H1 (cell line): ENCODE measurements around the gene SMIM8. TPM values are rescaled to one million over a fixed set of nuclear protein-coding genes. Genes with fewer than 3 reads are reported as not detected.

Source experiments
- CTCF ChIA-PET: fragments of 300-600 bp; sonication (Branson Sonifier 250); formaldehyde crosslinking; loops from one replicate; lab custom pipeline; 2021; ENCODE audit not compliant: partially characterized antibody; lab: Charles Lee
- POLR2A ChIA-PET: fragments of 300-600 bp; sonication (Branson Sonifier 250); formaldehyde crosslinking; loops from one replicate; lab custom pipeline; 2021; ENCODE audit warnings: inconsistent platforms; ENCODE audit not compliant: partially characterized antibody; lab: Charles Lee
- DNase-seq, 2 experiments: peaks; one replicate each; pipeline versions ENCODE4 v3.0.0 to v3.0.0-alpha.2; 2010 to 2022; ENCODE audit warnings: low spot score in 2 of 2, low read depth in 1 of 2, mixed read lengths in 1 of 2
- FAIRE-seq: peaks from 2 replicates; lab custom pipeline; 2011; peaks lifted over from hg19 to GRCh38; lab: Jason Lieb, UNC
- H2AFZ ChIP-seq: 2 replicates; pipeline ENCODE4 v1.8.1; 2012; ENCODE audit warnings: low read length, inconsistent platforms
- H2AK5ac ChIP-seq: 2 replicates; pipeline ENCODE4 v1.6.1; 2013; ENCODE audit warnings: low read depth, low read length
- H2BK120ac ChIP-seq: replicated peaks from 2 replicates; pipeline ENCODE3; 2013; ENCODE audit warnings: low read depth, low read length, inconsistent platforms
- H2BK12ac ChIP-seq: 2 replicates; pipeline ENCODE4 v1.6.1; 2013; ENCODE audit warnings: low read depth, low read length
- H2BK15ac ChIP-seq: 2 replicates; pipeline ENCODE4 v1.6.1; 2013; ENCODE audit warnings: low read length
- H2BK20ac ChIP-seq: 2 replicates; pipeline ENCODE4 v1.6.1; 2013; ENCODE audit warnings: low read length
- H2BK5ac ChIP-seq: 2 replicates; pipeline ENCODE4 v1.6.1; 2013; ENCODE audit warnings: low read depth, low read length
- H3K14ac ChIP-seq: 2 replicates; pipeline ENCODE4 v1.6.1; 2013; ENCODE audit warnings: inconsistent platforms; ENCODE audit not compliant: insufficient read length
- H3K18ac ChIP-seq: 2 replicates; pipeline ENCODE4 v1.6.1; 2013; ENCODE audit warnings: low read length; ENCODE audit errors: extremely low read depth
- H3K23ac ChIP-seq: 2 replicates; pipeline ENCODE4 v1.6.1; 2013; ENCODE audit warnings: inconsistent platforms; ENCODE audit not compliant: insufficient read length
- H3K23me2 ChIP-seq: 2 replicates; pipeline ENCODE4 v1.6.1; 2013; ENCODE audit warnings: low read depth, low read length
- H3K27ac ChIP-seq: 2 replicates; pipeline ENCODE4 v1.6.1; 2011; ENCODE audit warnings: low read depth, low read length, inconsistent platforms
- H3K27me3 ChIP-seq, 4 experiments: replicated peaks in 1 of 4; 1 replicate in 1 of 4; 2 replicates in 3 of 4; pipeline versions ENCODE4 v1.6.1 to v1.8.1; 2011 to 2013; ENCODE audit warnings: low read length in 3 of 4, mild to moderate bottlenecking in 3 of 4, inconsistent platforms in 2 of 4, mixed read lengths in 2 of 4, moderate library complexity in 1 of 4; ENCODE audit not compliant: control insufficient read depth in 3 of 4, insufficient read depth in 3 of 4; ENCODE audit errors: extremely low read depth in 1 of 4
- H3K36me3 ChIP-seq, 4 experiments: 2 replicates each; pipeline versions ENCODE4 v1.6.1 to v1.8.1; 2011 to 2013; ENCODE audit warnings: mild to moderate bottlenecking in 4 of 4, low read length in 3 of 4, moderate library complexity in 2 of 4, control low read depth in 1 of 4, inconsistent platforms in 1 of 4; ENCODE audit not compliant: insufficient read depth in 4 of 4, control insufficient read depth in 2 of 4
- H3K4ac ChIP-seq: replicated peaks from 2 replicates; pipeline ENCODE3; 2013; ENCODE audit warnings: low read length, low read depth, mixed read lengths, inconsistent platforms; ENCODE audit not compliant: insufficient read length
- H3K4me1 ChIP-seq, 4 experiments: replicated peaks in 1 of 4; 1 replicate in 1 of 4; 2 replicates in 3 of 4; pipeline versions ENCODE4 v1.6.1 to v1.8.1; 2011 to 2013; ENCODE audit warnings: low read length in 3 of 4, inconsistent platforms in 2 of 4, mixed read lengths in 1 of 4; ENCODE audit not compliant: insufficient read depth in 4 of 4, control insufficient read depth in 3 of 4
- H3K4me2 ChIP-seq, 2 experiments: 2 replicates each; pipeline versions ENCODE4 v1.6.1 to v1.8.1; 2011 to 2013; ENCODE audit warnings: low read depth in 2 of 2, low read length in 2 of 2, control low read depth in 1 of 2, inconsistent platforms in 1 of 2, mild to moderate bottlenecking in 1 of 2; ENCODE audit not compliant: insufficient read depth in 1 of 2
- H3K4me3 ChIP-seq, 4 experiments: fragments of 200-600, 300-600 bp in 1 of 4; sonication (generic), shearing (Covaris generic), sonication (Bioruptor Twin) in 1 of 4; 2 replicates each; pipeline versions ENCODE4 v1.5.1 to v1.8.1; 2011 to 2016; ENCODE audit warnings: low read length in 4 of 4, low read depth in 3 of 4, control low read depth in 2 of 4, inconsistent platforms in 2 of 4, mild to moderate bottlenecking in 2 of 4, mixed read lengths in 1 of 4, moderate library complexity in 1 of 4; ENCODE audit not compliant: insufficient read depth in 2 of 4; ENCODE audit errors: extremely low read depth in 1 of 4
- H3K56ac ChIP-seq: replicated peaks from 2 replicates; pipeline ENCODE3; 2013; ENCODE audit warnings: low read depth, mild to moderate bottlenecking, mixed read lengths, low read length, inconsistent platforms; ENCODE audit not compliant: insufficient read length
- H3K79me1 ChIP-seq: 2 replicates; pipeline ENCODE4 v1.6.1; 2013; ENCODE audit warnings: low read depth, low read length, control low read depth
- H3K79me2 ChIP-seq, 2 experiments: 2 replicates each; pipeline versions ENCODE4 v1.6.1 to v1.8.1; 2012 to 2013; ENCODE audit warnings: low read length in 2 of 2, mild to moderate bottlenecking in 2 of 2, inconsistent platforms in 1 of 2; ENCODE audit not compliant: insufficient read depth in 2 of 2, control insufficient read depth in 1 of 2
- H3K9ac ChIP-seq, 4 experiments: replicated peaks in 1 of 4; 1 replicate in 1 of 4; 2 replicates in 3 of 4; pipeline versions ENCODE4 v1.6.1 to v1.8.1; 2011 to 2013; ENCODE audit warnings: low read depth in 3 of 4, low read length in 3 of 4, control low read depth in 2 of 4, mild to moderate bottlenecking in 2 of 4, moderate library complexity in 2 of 4, inconsistent platforms in 1 of 4; ENCODE audit errors: extremely low read depth in 1 of 4
- H3K9me3 ChIP-seq, 2 experiments: 2 replicates each; pipeline versions ENCODE4 v1.6.1 to v1.8.1; 2012 to 2013; ENCODE audit warnings: mild to moderate bottlenecking in 2 of 2, moderate library complexity in 2 of 2, control low read depth in 1 of 2, inconsistent platforms in 1 of 2, low read depth in 1 of 2, low read length in 1 of 2, mixed read lengths in 1 of 2; ENCODE audit not compliant: insufficient read depth in 2 of 2
- H4K20me1 ChIP-seq, 2 experiments: replicated peaks in 1 of 2; 2 replicates each; pipeline versions ENCODE3 to v1.8.1; 2011 to 2013; ENCODE audit warnings: inconsistent platforms in 2 of 2, low read length in 2 of 2, mild to moderate bottlenecking in 1 of 2; ENCODE audit not compliant: insufficient read depth in 2 of 2, control insufficient read depth in 1 of 2
- H4K5ac ChIP-seq: 2 replicates; pipeline ENCODE4 v1.6.1; 2013; ENCODE audit warnings: low read length, low read depth, mixed read lengths, inconsistent platforms; ENCODE audit not compliant: insufficient read length
- H4K8ac ChIP-seq: 2 replicates; pipeline ENCODE4 v1.8.0; 2013; ENCODE audit warnings: mild to moderate bottlenecking, moderate library complexity, low read length, inconsistent platforms; ENCODE audit not compliant: insufficient read depth; ENCODE audit errors: extremely low read depth
- H4K91ac ChIP-seq: replicated peaks from 2 replicates; pipeline ENCODE3; 2013; ENCODE audit warnings: low read length, mixed read lengths, inconsistent platforms; ENCODE audit not compliant: insufficient read length
- BACH1 ChIP-seq: IDR thresholded peaks from 2 replicates; pipeline ENCODE4 v1.6.1; 2012; ENCODE audit warnings: low read length, improper control_type of control experiment
- CREB1 ChIP-seq: IDR thresholded peaks from 2 replicates; pipeline ENCODE4 v1.6.1; 2012; ENCODE audit warnings: inconsistent platforms
- EZH2 ChIP-seq: fragments of 200-600 bp; sonication (generic); IDR thresholded peaks from 2 replicates; pipeline ENCODE4 v1.7.1; 2012; ENCODE audit warnings: low read depth, mild to moderate bottlenecking, moderate library complexity, low read length, inconsistent platforms; ENCODE audit not compliant: severe bottlenecking
- FOSL1 ChIP-seq: IDR thresholded peaks from 2 replicates; pipeline ENCODE4 v1.6.1; 2011; ENCODE audit warnings: mild to moderate bottlenecking, low read depth, low read length, moderate library complexity; ENCODE audit not compliant: insufficient read depth
- GABPA ChIP-seq: IDR thresholded peaks from 2 replicates; pipeline ENCODE4 v1.6.1; 2011; ENCODE audit warnings: mild to moderate bottlenecking, low read length, moderate library complexity, borderline replicate concordance; ENCODE audit not compliant: insufficient read depth
- KDM4A ChIP-seq: IDR thresholded peaks from one replicate; pipeline ENCODE4 v1.7.1; 2012; ENCODE audit warnings: low read depth, mild to moderate bottlenecking, moderate library complexity, low read length, inconsistent platforms; ENCODE audit not compliant: severe bottlenecking
- RBBP5 ChIP-seq: IDR thresholded peaks from 2 replicates; pipeline ENCODE4 v1.7.1; 2012; ENCODE audit warnings: low read depth, mild to moderate bottlenecking, inconsistent platforms, low read length, moderate library complexity, borderline replicate concordance
- RNF2 ChIP-seq: fragments of 200-900, 300-1000 bp; sonication (generic); IDR thresholded peaks from 2 replicates; pipeline ENCODE4 v1.7.1; 2016; ENCODE audit warnings: borderline replicate concordance, low read depth, mild to moderate bottlenecking, antibody characterized with exemption, low read length; ENCODE audit not compliant: poor library complexity, severe bottlenecking; ENCODE audit errors: missing control alignments
- RXRA ChIP-seq: IDR thresholded peaks from 2 replicates; pipeline ENCODE4 v1.6.1; 2011; ENCODE audit warnings: low read depth, mild to moderate bottlenecking, low read length, moderate library complexity; ENCODE audit not compliant: insufficient read depth
- SIN3A ChIP-seq, 2 experiments: IDR thresholded peaks in 1 of 2; conservative IDR thresholded peaks in 1 of 2; 2 replicates each; pipeline ENCODE4 v1.6.1; 2011 to 2012; ENCODE audit warnings: low read length in 2 of 2, improper control_type of control experiment in 1 of 2, low read depth in 1 of 2, mild to moderate bottlenecking in 1 of 2
- SIRT6 ChIP-seq: IDR thresholded peaks from one replicate; pipeline ENCODE4 v1.7.1; 2012; ENCODE audit warnings: low read length, inconsistent platforms
- SP2 ChIP-seq: IDR thresholded peaks from 2 replicates; pipeline ENCODE4 v1.6.1; 2012; ENCODE audit warnings: mild to moderate bottlenecking, low read length, inconsistent platforms
- TAF1 ChIP-seq: IDR thresholded peaks from 2 replicates; pipeline ENCODE4 v1.6.1; 2011; ENCODE audit warnings: mild to moderate bottlenecking, low read depth, low read length
- TBP ChIP-seq: IDR thresholded peaks from 2 replicates; pipeline ENCODE4 v1.6.1; 2011; ENCODE audit warnings: low read depth, low read length, improper control_type of control experiment
- TCF12 ChIP-seq: IDR thresholded peaks from 2 replicates; pipeline ENCODE4 v1.6.1; 2011; ENCODE audit warnings: low read depth, mild to moderate bottlenecking, low read length
- WGBS, 2 experiments: shearing (Covaris generic) in 1 of 2; methylation state at CpG; one replicate each; pipeline versions ENCODE4 v1.1.6 to v1.1.7; 2013 to 2015; ENCODE audit warnings: low lambda C conversion rate in 2 of 2, mixed read lengths in 2 of 2, inconsistent platforms in 1 of 2, low coverage in 1 of 2, missing lambda C conversion rate in 1 of 2; ENCODE audit not compliant: insufficient replicate concordance in 2 of 2, insufficient coverage in 1 of 2, insufficient read length in 1 of 2; ENCODE audit errors: extremely low coverage in 1 of 2, missing lambda C conversion rate in 1 of 2; 5-methylcytosine and 5-hydroxymethylcytosine counted together
- polyA plus RNA-seq, 7 experiments: library from polyadenylated mRNA; depleted of rRNA in 3 of 7; stranded (reverse) in 5 of 7; unstranded in 2 of 7; fragments of >200 nt in 5 of 7; fragments of 200-250 nt in 2 of 7; gene quantifications; 1 replicate in 5 of 7; 2 replicates in 1 of 7; 4 replicates in 1 of 7; pipeline versions ENCODE4 v1.2.1 to v1.2.3, GENCODE V29; 2011 to 2013; ENCODE audit warnings: missing spikeins in 2 of 7, mixed read lengths in 2 of 7
- total RNA-seq: library from RNA; stranded (reverse); fragmentation: NEBNext Ultra II Directional; extraction: Animal tissue kit (Norgen Biotek cat#: 25700); gene quantifications from 2 replicates; pipeline ENCODE4 v1.2.1, GENCODE V29; 2021

The SMIM8 gene
- total and polyA plus RNA-seq, 2 of the 8 experiments (the other 6 are each of a cell fraction or from before 2014, with no cell fraction given): 3.0 to 10.7 TPM

- WGBS, 2 experiments: 79% methylated on average over 1 of the region's 1 CpG; no CpG with 5 or more reads in 1 of the 2 experiments
- H3K79me2 ChIP-seq: no peaks in the 10 kb centered on the region
- no peaks in the 10 kb centered on the region for H3K9me3 ChIP-seq
- no peak overlapping the region for H3K9ac ChIP-seq
- H4K20me1 ChIP-seq: no peaks in the 10 kb centered on the region
- H3K4me2 ChIP-seq: no peak overlapping the region
- no peak overlapping the region for H2BK15ac ChIP-seq
- H3K14ac ChIP-seq: no peak overlapping the region
- H4K91ac ChIP-seq: no peak overlapping the region
- no peak overlapping the region for H3K4me3 ChIP-seq
- H2BK12ac ChIP-seq: no peak overlapping the region
- no peaks in the 10 kb centered on the region for H3K27me3 ChIP-seq
- H2BK5ac ChIP-seq: no peak overlapping the region
- H3K18ac ChIP-seq: no peak overlapping the region
- no peak overlapping the region for H3K4ac ChIP-seq
- no peak overlapping the region for H4K5ac ChIP-seq
- no peak overlapping the region for H2AK5ac ChIP-seq
- H3K79me1 ChIP-seq: no peaks in the 10 kb centered on the region
- FAIRE-seq: no peak
- POLR2A ChIA-PET: no interaction called here
- no peaks in the 10 kb centered on the region for H3K36me3 ChIP-seq
- CTCF ChIA-PET: interaction anchor here (1.1 kb wide), 1 partner anchor 112 kb away, joined by 3 read pairs; no protein-coding TSS in a partner anchor
- H2BK20ac ChIP-seq: no peak overlapping the region
- no peak for DNase-seq
- H3K4me1 ChIP-seq: no peaks in the 10 kb centered on the region
- H2BK120ac ChIP-seq: no peak overlapping the region
- no peak overlapping the region for H2AFZ ChIP-seq
- no peaks in the 10 kb centered on the region; the same call in 1 of the 2 replicates for H3K23me2 ChIP-seq
- no peak overlapping the region for H3K27ac ChIP-seq
- H3K56ac ChIP-seq: no peak overlapping the region
- H3K23ac ChIP-seq: no peak overlapping the region
- H4K8ac ChIP-seq: no peak overlapping the region
- TF ChIP-seq SIN3A (conservative IDR thresholded peaks at IDR 0.05 in 1 of 2, IDR thresholded peaks at IDR 0.05 in 1 of 2; ENCODE audit: low read depth in 1 of 2, low read length in 2 of 2) (no peak), RNF2 (no peak), SP2 (no peak), SIRT6 (no peak), EZH2 (no peak), FOSL1 (no peak), KDM4A (no peak), TBP (no peak), RXRA (no peak), RBBP5 (no peak), GABPA (no peak), CREB1 (no peak), TAF1 (no peak), TCF12 (no peak), BACH1 (no peak)
These were observed 41.0 kb upstream of the SMIM8 start for GRCh38 chr6:87281426-87281825.
